WERI-Rb-1 (cell line): ENCODE data around the gene BRIP1.
"Not testable (repeated sequence)": the region's sequence is repeated elsewhere in the genome, so short reads cannot be mapped to it uniquely, and the experiment has no call there.

Experiments used
- DNase-seq: peaks from one replicate; pipeline ENCODE4 v3.0.0-alpha.2; 2020
- H3K27ac ChIP-seq: fragments of 250-450 bp; sonication (Bioruptor Pico); 2 replicates; pipeline ENCODE4 v1.5.1; 2020; ENCODE audit warnings: mild to moderate bottlenecking, moderate library complexity
- H3K27me3 ChIP-seq: fragments of 250-450 bp; sonication (Bioruptor Pico); 2 replicates; pipeline ENCODE4 v1.5.1; 2021; ENCODE audit warnings: mild to moderate bottlenecking, low read depth, moderate library complexity; ENCODE audit not compliant: insufficient read depth, severe bottlenecking
- H3K36me3 ChIP-seq: fragments of 250-450 bp; sonication (Bioruptor Pico); 2 replicates; pipeline ENCODE4 v1.5.1; 2020; ENCODE audit warnings: mild to moderate bottlenecking, moderate library complexity
- H3K4me3 ChIP-seq: 2 replicates; pipeline ENCODE4 v1.5.1; 2011; ENCODE audit warnings: low read depth, mild to moderate bottlenecking, control low read depth, low read length
- H3K9me3 ChIP-seq: fragments of 250-450 bp; sonication (Bioruptor Pico); 2 replicates; pipeline ENCODE4 v1.5.1; 2021; ENCODE audit warnings: mild to moderate bottlenecking, moderate library complexity; ENCODE audit not compliant: severe bottlenecking
- CTCF ChIP-seq: IDR thresholded peaks from 2 replicates; pipeline ENCODE4 v1.5.1; 2011; ENCODE audit warnings: low read depth, mild to moderate bottlenecking, control low read depth, inconsistent platforms, low read length

BRIP1 gene

GRCh38 chr17:61672140-61672539, 191.2 kb downstream of the BRIP1 start:
- Histone ChIP-seq H3K27ac (no peak overlapping the region), H3K36me3 (no peaks in the 10 kb centered on the region)
- no peak for TF ChIP-seq CTCF

GRCh38 chr17:61670691-61671090, 192.6 kb downstream of the BRIP1 start:
- no peak overlapping the region for H3K27ac ChIP-seq
- H3K9me3 ChIP-seq: no peaks in the 10 kb centered on the region
- H3K4me3 ChIP-seq: no peak overlapping the region
- no peak for TF ChIP-seq CTCF
- H3K36me3 ChIP-seq: no peaks in the 10 kb centered on the region
- H3K27me3 ChIP-seq: no peaks in the 10 kb centered on the region
- no peak for DNase-seq

More at GRCh38 chr17:61672140-61672539, 191.2 kb downstream of the BRIP1 start:
- Histone ChIP-seq H3K9me3 (no peaks in the 10 kb centered on the region), H3K4me3 (no peak overlapping the region), H3K27me3 (no peaks in the 10 kb centered on the region)
- DNase-seq: no peak

- Histone ChIP-seq H3K9me3 (peaks cover 2% of the 10 kb centered on the region), H3K27me3 (no peaks in the 10 kb centered on the region), H3K4me3 (no peak overlapping the region), H3K27ac (no peak overlapping the region), H3K36me3 (no peaks in the 10 kb centered on the region)
- DNase-seq: no peak
- TF ChIP-seq CTCF: no peak
These were observed 193.8 kb downstream of the BRIP1 start for GRCh38 chr17:61669522-61669921.

GRCh38 chr17:61668486-61668885, 194.8 kb downstream of the BRIP1 start:
- Histone ChIP-seq H3K9me3 (peaks cover 6% of the 10 kb centered on the region), H3K4me3 (no peak overlapping the region), H3K36me3 (no peaks in the 10 kb centered on the region), H3K27me3 (no peaks in the 10 kb centered on the region), H3K27ac (no peak overlapping the region)
- DNase-seq: no peak
- no peak for TF ChIP-seq CTCF

GRCh38 chr17:61666406-61667088, 196.8 kb downstream of the BRIP1 start:
- H3K27ac ChIP-seq, H3K36me3 ChIP-seq, H3K27me3 ChIP-seq, DNase-seq, H3K4me3 ChIP-seq, H3K9me3 ChIP-seq: not testable (repeated sequence)

- no peaks in the 10 kb centered on the region for H3K27me3 ChIP-seq
- H3K4me3 ChIP-seq: no peak overlapping the region
- no peak for TF ChIP-seq CTCF
- H3K9me3 ChIP-seq: peaks cover 6% of the 10 kb centered on the region
- no peak for DNase-seq
- no peaks in the 10 kb centered on the region for H3K36me3 ChIP-seq
- no peak overlapping the region for H3K27ac ChIP-seq
These were observed 200.0 kb downstream of the BRIP1 start for GRCh38 chr17:61663310-61663709.
